KMS-11 (cell line): ENCODE data around the gene TMEM97.
A peak's percentile ranks its signal among the peaks of the same experiment; 100 is the strongest.

Source experiments
- H2AFZ ChIP-seq: fragments of 200-600 bp; sonication (generic); 2 replicates; pipeline ENCODE4 v1.6.1; 2016; ENCODE audit warnings: antibody characterized with exemption, mixed run types, low read depth
- H3K27ac ChIP-seq: fragments of 200-600 bp; sonication (generic); 2 replicates; pipeline ENCODE4 v1.6.1; 2016; ENCODE audit warnings: mild to moderate bottlenecking, mixed run types
- H3K27me3 ChIP-seq: fragments of 200-600 bp; sonication (generic); 2 replicates; pipeline ENCODE4 v1.6.1; 2017; ENCODE audit warnings: mild to moderate bottlenecking, low read depth, mixed run types, moderate library complexity; ENCODE audit not compliant: insufficient read depth
- H3K36me3 ChIP-seq: fragments of 200-600 bp; sonication (generic); 2 replicates; pipeline ENCODE4 v1.6.1; 2017; ENCODE audit warnings: mild to moderate bottlenecking, mixed run types; ENCODE audit not compliant: insufficient read depth
- H3K4me1 ChIP-seq: fragments of 200-600 bp; sonication (generic); 2 replicates; pipeline ENCODE4 v1.6.1; 2016; ENCODE audit warnings: mild to moderate bottlenecking, low read depth, mixed run types; ENCODE audit not compliant: poor library complexity, severe bottlenecking
- H3K4me2 ChIP-seq: fragments of 200-600 bp; sonication (generic); 2 replicates; pipeline ENCODE4 v1.7.0; 2016; ENCODE audit warnings: mild to moderate bottlenecking, mixed run types
- H3K4me3 ChIP-seq: fragments of 200-600 bp; sonication (generic); IDR thresholded peaks from 2 replicates; pipeline ENCODE4 v1.6.1; 2017; ENCODE audit warnings: low read depth, low read length, mixed read lengths; ENCODE audit not compliant: insufficient read depth
- H3K79me2 ChIP-seq: fragments of 200-600 bp; sonication (generic); 2 replicates; pipeline ENCODE4 v1.6.1; 2016; ENCODE audit warnings: low read depth, mixed run types; ENCODE audit not compliant: insufficient read depth
- H3K9ac ChIP-seq: fragments of 200-600 bp; sonication (generic); 2 replicates; pipeline ENCODE4 v1.6.1; 2016; ENCODE audit warnings: mild to moderate bottlenecking, mixed run types
- H4K20me1 ChIP-seq: fragments of 200-600 bp; sonication (generic); 2 replicates; pipeline ENCODE4 v1.6.1; 2016; ENCODE audit warnings: mild to moderate bottlenecking, mixed run types; ENCODE audit not compliant: insufficient read depth
- CTCF ChIP-seq: fragments of 200-600 bp; sonication (generic); conservative IDR thresholded peaks from 2 replicates; pipeline ENCODE4 v1.6.1; 2017; ENCODE audit warnings: low read depth, mild to moderate bottlenecking, antibody characterized with exemption, low read length, moderate library complexity, mixed read lengths

Gene TMEM97

GRCh38 chr17:28317966-28318758 lies 838 bp upstream of the TMEM97 start:
- Histone ChIP-seq H3K9ac (peak overlapping the region; percentile 97), H3K79me2 (peaks cover 40% of the 10 kb centered on the region), H3K36me3 (no peaks in the 10 kb centered on the region; the same call in 1 of the 2 replicates), H3K4me1 (peaks cover 34% of the 10 kb centered on the region), H3K27me3 (no peaks in the 10 kb centered on the region), H4K20me1 (no peaks in the 10 kb centered on the region; the same call in 1 of the 2 replicates), H3K4me3 (no peak overlapping the region), H3K27ac (peak overlapping the region; percentile 83), H2AFZ (peak overlapping the region; percentile 97), H3K4me2 (peak overlapping the region; percentile 99)
- no peak for TF ChIP-seq CTCF

GRCh38 chr17:28319598-28319935 lies 567 bp downstream of the TMEM97 start:
- H3K9ac ChIP-seq: peak overlapping the region; percentile 97
- H4K20me1 ChIP-seq: peaks cover 6% of the 10 kb centered on the region; the same call in 1 of the 2 replicates
- H3K4me3 ChIP-seq: no peak overlapping the region
- TF ChIP-seq CTCF: no peak
- H3K79me2 ChIP-seq: peaks cover 54% of the 10 kb centered on the region
- no peaks in the 10 kb centered on the region; the same call in 1 of the 2 replicates for H3K36me3 ChIP-seq
- H3K4me2 ChIP-seq: peak overlapping the region; percentile 72
- H3K27me3 ChIP-seq: no peaks in the 10 kb centered on the region
- peaks cover 34% of the 10 kb centered on the region for H3K4me1 ChIP-seq
- peak overlapping the region; percentile 97 for H2AFZ ChIP-seq
- peak overlapping the region; percentile 83 for H3K27ac ChIP-seq

GRCh38 chr17:28320215-28321061 lies 1.4 kb downstream of the TMEM97 start:
- Histone ChIP-seq H2AFZ (no peak overlapping the region), H3K4me2 (peak overlapping the region; percentile 72), H3K27me3 (no peaks in the 10 kb centered on the region), H3K27ac (no peak overlapping the region), H3K9ac (peak overlapping the region; percentile 97; the same call in 1 of the 2 replicates), H3K4me3 (no peak overlapping the region), H4K20me1 (peaks cover 8% of the 10 kb centered on the region; the same call in 1 of the 2 replicates), H3K36me3 (no peaks in the 10 kb centered on the region; the same call in 1 of the 2 replicates), H3K79me2 (peaks cover 63% of the 10 kb centered on the region), H3K4me1 (peaks cover 34% of the 10 kb centered on the region)
- TF ChIP-seq CTCF: no peak

GRCh38 chr17:28324267-28324745 lies 5.3 kb downstream of the TMEM97 start:
- Histone ChIP-seq H3K79me2 (peaks cover 70% of the 10 kb centered on the region), H2AFZ (no peak overlapping the region), H3K9ac (no peak overlapping the region), H3K4me1 (peaks cover 25% of the 10 kb centered on the region), H3K4me3 (no peak overlapping the region), H3K27me3 (no peaks in the 10 kb centered on the region), H3K27ac (no peak overlapping the region), H3K4me2 (no peak overlapping the region), H4K20me1 (peaks cover 8% of the 10 kb centered on the region; the same call in 1 of the 2 replicates), H3K36me3 (peaks cover 3% of the 10 kb centered on the region; the same call in 1 of the 2 replicates)
- no peak for TF ChIP-seq CTCF
